Stomach (tissue), 4 donors: ENCODE measurements around the gene NMNAT2.

ENCODE experiments used
- CTCF ChIP-seq, 7 experiments: fragments of 450-650 bp in 4 of 7; fragments of 200-600 bp in 3 of 7; sonication (generic) in 3 of 7; IDR thresholded peaks; one replicate each; pipeline ENCODE4 v1.5.1; 2016 to 2019; ENCODE audit warnings: antibody characterized with exemption in 7 of 7, control low read depth in 2 of 7, mild to moderate bottlenecking in 1 of 7
- POLR2A ChIP-seq, 4 donors: fragments of 450-650 bp; IDR thresholded peaks; one replicate each; pipeline ENCODE4 v1.6.1; 2016; ENCODE audit warnings: antibody characterized with exemption in 4 of 4, control low read depth in 2 of 4, mild to moderate bottlenecking in 1 of 4, moderate library complexity in 1 of 4
- POLR2AphosphoS5 ChIP-seq, 3 donors: sonication (generic); formaldehyde crosslinking; IDR thresholded peaks; one replicate each; pipeline ENCODE4 v1.6.1; 2016; ENCODE audit warnings: antibody characterized with exemption in 3 of 3

GRCh38 chr1:183236158-183236725, 181.9 kb downstream of the NMNAT2 start:
- TF ChIP-seq CTCF (IDR thresholded peaks at IDR 0.05) (no peak), POLR2A (IDR thresholded peaks at IDR 0.05) (no peak), POLR2AphosphoS5 (IDR thresholded peaks at IDR 0.05) (no peak)
